HepG2 (cell line): ENCODE measurements around the gene KREMEN1. TPM values are rescaled to one million over a fixed set of nuclear protein-coding genes. Genes with fewer than 3 reads are reported as not detected.

ENCODE experiments used
- FOXM1 ChIP-seq: sonication (generic); formaldehyde crosslinking; IDR thresholded peaks from 2 replicates; pipeline ENCODE4 v1.5.0; 2020; ENCODE audit warnings: missing genetic modification reagents
- GABPB1 ChIP-seq: IDR thresholded peaks from 2 replicates; pipeline ENCODE4 v1.6.1; 2016; ENCODE audit warnings: mild to moderate bottlenecking, missing genetic modification reagents, moderate library complexity, missing compliant biosample characterization
- GATAD2A ChIP-seq: IDR thresholded peaks from 2 replicates; pipeline ENCODE4 v1.6.1; 2016
- HNRNPK ChIP-seq: fragments of 200-400 bp; formaldehyde crosslinking; IDR thresholded peaks from 2 replicates; pipeline ENCODE4 v1.6.1; 2018; ENCODE audit warnings: low read length, low read depth, moderate library complexity, mild to moderate bottlenecking; ENCODE audit not compliant: poor library complexity, severe bottlenecking
- PAF1 ChIP-seq: IDR thresholded peaks from 2 replicates; pipeline ENCODE4 v1.6.1; 2016; ENCODE audit warnings: missing genetic modification reagents, missing compliant biosample characterization
- RFXANK ChIP-seq: IDR thresholded peaks from 2 replicates; pipeline ENCODE4 v1.6.1; 2016
- TIGD3 ChIP-seq: sonication (generic); formaldehyde crosslinking; IDR thresholded peaks from 2 replicates; pipeline ENCODE4 v1.5.1; 2020; ENCODE audit warnings: mild to moderate bottlenecking, missing genetic modification reagents, borderline replicate concordance
- WIZ ChIP-seq: sonication (generic); formaldehyde crosslinking; IDR thresholded peaks from 2 replicates; pipeline ENCODE4 v1.5.1; 2020; ENCODE audit warnings: mild to moderate bottlenecking, missing genetic modification reagents
- ZNF12 ChIP-seq: sonication (generic); formaldehyde crosslinking; IDR thresholded peaks from 2 replicates; pipeline ENCODE4 v1.5.0; 2020; ENCODE audit warnings: missing genetic modification reagents
- ZSCAN31 ChIP-seq: sonication (generic); formaldehyde crosslinking; IDR thresholded peaks from 2 replicates; pipeline ENCODE4 v1.5.0; 2020; ENCODE audit warnings: low read depth, mild to moderate bottlenecking, missing genetic modification reagents
- polyA plus RNA-seq, 8 experiments: library from polyadenylated mRNA; depleted of rRNA in 3 of 8; stranded (reverse) in 7 of 8; unstranded in 1 of 8; fragments of >200 nt; fragmentation: Illumina TruSeq in 4 of 8; extraction: Trizol in 4 of 8; gene quantifications; 2 replicates each; pipeline versions ENCODE4 v1.2.1 to v1.2.3, GENCODE V29; 2011 to 2016; ENCODE audit warnings: low read depth in 4 of 8, missing spikeins in 1 of 8, mixed read lengths in 1 of 8; ENCODE audit not compliant: insufficient read depth in 1 of 8
- total RNA-seq, 5 experiments: library from RNA; depleted of rRNA; stranded (reverse); fragments of >200 nt; fragmentation: Illumina TruSeq; extraction: Trizol; gene quantifications; 2 replicates each; pipeline ENCODE4 v1.2.3, GENCODE V29; 2016; ENCODE audit warnings: low read depth in 1 of 5
- TF ChIP-seq, protein P1 (sequence below), 2 experiments: sonication (generic) in 1 of 2; formaldehyde crosslinking in 1 of 2; IDR thresholded peaks; 2 replicates each; pipeline versions ENCODE4 v1.6.1 to v1.9.0; 2014 to 2022; ENCODE audit warnings: antibody characterized with exemption in 1 of 2, borderline replicate concordance in 1 of 2, inconsistent platforms in 1 of 2, low read depth in 1 of 2, missing genetic modification reagents in 1 of 2
- TF ChIP-seq, protein P2 (sequence below), 2 experiments: fragments of 450-650 bp in 1 of 2; sonication (generic) in 1 of 2; formaldehyde crosslinking; IDR thresholded peaks; 2 replicates each; pipeline versions ENCODE4 v1.5.0 to v1.8.0; 2020 to 2022; ENCODE audit warnings: mild to moderate bottlenecking in 1 of 2, missing genetic modification reagents in 1 of 2
- TF ChIP-seq, protein P3 (sequence below): sonication (generic); formaldehyde crosslinking; IDR thresholded peaks from 2 replicates; pipeline ENCODE4 v1.4.0; 2020; ENCODE audit warnings: mild to moderate bottlenecking, missing genetic modification reagents
- TF ChIP-seq, protein P4 (sequence below): sonication (generic); formaldehyde crosslinking; IDR thresholded peaks from 2 replicates; pipeline ENCODE4 v1.4.0; 2020; ENCODE audit warnings: missing genetic modification reagents

Gene KREMEN1
- total and polyA plus RNA-seq, 2 of the 13 experiments (the other 11 are each of a cell fraction or from before 2014, with no cell fraction given), result 9.8 to 13.8 TPM

DNA sequence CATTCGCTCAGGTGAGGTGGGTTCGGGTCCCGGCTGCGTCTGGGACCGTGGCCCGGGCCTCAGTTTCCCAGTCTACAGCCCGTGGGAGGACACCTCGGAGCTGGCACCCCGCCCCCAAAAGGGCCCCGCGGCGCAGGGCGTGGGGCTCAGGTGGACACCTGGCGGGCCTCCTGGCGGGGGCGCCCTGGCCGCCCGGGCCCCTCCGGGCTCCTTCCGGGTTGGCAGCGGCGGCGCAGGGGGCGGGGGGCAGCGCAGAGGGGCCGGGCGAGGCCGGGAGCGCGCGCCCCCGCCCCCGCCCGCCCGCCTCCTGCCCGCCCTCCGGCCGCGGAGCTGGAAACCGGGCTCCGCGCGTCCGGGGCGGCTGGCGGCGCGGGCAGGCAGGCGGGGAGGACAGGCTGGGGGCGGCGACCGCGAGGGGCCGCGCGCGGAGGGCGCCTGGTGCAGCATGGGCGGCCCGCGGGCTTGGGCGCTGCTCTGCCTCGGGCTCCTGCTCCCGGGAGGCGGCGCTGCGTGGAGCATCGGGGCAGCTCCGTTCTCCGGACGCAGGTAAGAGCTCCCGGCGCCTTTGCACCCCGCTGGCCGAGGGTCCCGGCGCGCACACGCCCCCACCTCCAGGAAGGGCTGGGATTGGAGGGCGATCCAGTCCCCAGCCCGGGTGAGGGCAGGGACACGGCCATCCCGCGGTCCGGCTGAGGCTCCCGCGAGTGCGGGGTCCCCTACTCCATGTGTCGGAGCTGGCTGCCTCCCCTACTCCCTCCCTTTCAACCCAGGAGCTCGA, 132.9 kb downstream of the KREMEN1 start, which contains the start of gene EMID1 (continued):
- TF ChIP-seq TIGD3 (CRISPR knock-in tag) (no peak), GATAD2A (no peak), ZNF12 (CRISPR knock-in tag) (no peak), WIZ (no peak), GABPB1 (CRISPR knock-in tag) (peak; percentile 32; the same call in 1 of the 2 replicates), RFXANK (CRISPR knock-in tag) (no peak), PAF1 (no peak), ZSCAN31 (CRISPR knock-in tag) (peak; percentile 30; the same call in 1 of the 2 replicates), HNRNPK (peak; percentile 31), FOXM1 (no peak)
- TF ChIP-seq, protein P1, sequence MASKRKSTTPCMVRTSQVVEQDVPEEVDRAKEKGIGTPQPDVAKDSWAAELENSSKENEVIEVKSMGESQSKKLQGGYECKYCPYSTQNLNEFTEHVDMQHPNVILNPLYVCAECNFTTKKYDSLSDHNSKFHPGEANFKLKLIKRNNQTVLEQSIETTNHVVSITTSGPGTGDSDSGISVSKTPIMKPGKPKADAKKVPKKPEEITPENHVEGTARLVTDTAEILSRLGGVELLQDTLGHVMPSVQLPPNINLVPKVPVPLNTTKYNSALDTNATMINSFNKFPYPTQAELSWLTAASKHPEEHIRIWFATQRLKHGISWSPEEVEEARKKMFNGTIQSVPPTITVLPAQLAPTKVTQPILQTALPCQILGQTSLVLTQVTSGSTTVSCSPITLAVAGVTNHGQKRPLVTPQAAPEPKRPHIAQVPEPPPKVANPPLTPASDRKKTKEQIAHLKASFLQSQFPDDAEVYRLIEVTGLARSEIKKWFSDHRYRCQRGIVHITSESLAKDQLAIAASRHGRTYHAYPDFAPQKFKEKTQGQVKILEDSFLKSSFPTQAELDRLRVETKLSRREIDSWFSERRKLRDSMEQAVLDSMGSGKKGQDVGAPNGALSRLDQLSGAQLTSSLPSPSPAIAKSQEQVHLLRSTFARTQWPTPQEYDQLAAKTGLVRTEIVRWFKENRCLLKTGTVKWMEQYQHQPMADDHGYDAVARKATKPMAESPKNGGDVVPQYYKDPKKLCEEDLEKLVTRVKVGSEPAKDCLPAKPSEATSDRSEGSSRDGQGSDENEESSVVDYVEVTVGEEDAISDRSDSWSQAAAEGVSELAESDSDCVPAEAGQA (IDR thresholded peaks at IDR 0.05; ENCODE audit: low read depth), result no peak
- TF ChIP-seq, protein P1 (CRISPR knock-in tag; IDR thresholded peaks at IDR 0.05; ENCODE audit: borderline replicate concordance), result no peak
- TF ChIP-seq, protein P2, sequence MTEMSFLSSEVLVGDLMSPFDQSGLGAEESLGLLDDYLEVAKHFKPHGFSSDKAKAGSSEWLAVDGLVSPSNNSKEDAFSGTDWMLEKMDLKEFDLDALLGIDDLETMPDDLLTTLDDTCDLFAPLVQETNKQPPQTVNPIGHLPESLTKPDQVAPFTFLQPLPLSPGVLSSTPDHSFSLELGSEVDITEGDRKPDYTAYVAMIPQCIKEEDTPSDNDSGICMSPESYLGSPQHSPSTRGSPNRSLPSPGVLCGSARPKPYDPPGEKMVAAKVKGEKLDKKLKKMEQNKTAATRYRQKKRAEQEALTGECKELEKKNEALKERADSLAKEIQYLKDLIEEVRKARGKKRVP (CRISPR knock-in tag; IDR thresholded peaks at IDR 0.05), result no peak
- TF ChIP-seq, protein P3, sequence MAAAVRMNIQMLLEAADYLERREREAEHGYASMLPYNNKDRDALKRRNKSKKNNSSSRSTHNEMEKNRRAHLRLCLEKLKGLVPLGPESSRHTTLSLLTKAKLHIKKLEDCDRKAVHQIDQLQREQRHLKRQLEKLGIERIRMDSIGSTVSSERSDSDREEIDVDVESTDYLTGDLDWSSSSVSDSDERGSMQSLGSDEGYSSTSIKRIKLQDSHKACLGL, result no peak
- TF ChIP-seq, protein P4, sequence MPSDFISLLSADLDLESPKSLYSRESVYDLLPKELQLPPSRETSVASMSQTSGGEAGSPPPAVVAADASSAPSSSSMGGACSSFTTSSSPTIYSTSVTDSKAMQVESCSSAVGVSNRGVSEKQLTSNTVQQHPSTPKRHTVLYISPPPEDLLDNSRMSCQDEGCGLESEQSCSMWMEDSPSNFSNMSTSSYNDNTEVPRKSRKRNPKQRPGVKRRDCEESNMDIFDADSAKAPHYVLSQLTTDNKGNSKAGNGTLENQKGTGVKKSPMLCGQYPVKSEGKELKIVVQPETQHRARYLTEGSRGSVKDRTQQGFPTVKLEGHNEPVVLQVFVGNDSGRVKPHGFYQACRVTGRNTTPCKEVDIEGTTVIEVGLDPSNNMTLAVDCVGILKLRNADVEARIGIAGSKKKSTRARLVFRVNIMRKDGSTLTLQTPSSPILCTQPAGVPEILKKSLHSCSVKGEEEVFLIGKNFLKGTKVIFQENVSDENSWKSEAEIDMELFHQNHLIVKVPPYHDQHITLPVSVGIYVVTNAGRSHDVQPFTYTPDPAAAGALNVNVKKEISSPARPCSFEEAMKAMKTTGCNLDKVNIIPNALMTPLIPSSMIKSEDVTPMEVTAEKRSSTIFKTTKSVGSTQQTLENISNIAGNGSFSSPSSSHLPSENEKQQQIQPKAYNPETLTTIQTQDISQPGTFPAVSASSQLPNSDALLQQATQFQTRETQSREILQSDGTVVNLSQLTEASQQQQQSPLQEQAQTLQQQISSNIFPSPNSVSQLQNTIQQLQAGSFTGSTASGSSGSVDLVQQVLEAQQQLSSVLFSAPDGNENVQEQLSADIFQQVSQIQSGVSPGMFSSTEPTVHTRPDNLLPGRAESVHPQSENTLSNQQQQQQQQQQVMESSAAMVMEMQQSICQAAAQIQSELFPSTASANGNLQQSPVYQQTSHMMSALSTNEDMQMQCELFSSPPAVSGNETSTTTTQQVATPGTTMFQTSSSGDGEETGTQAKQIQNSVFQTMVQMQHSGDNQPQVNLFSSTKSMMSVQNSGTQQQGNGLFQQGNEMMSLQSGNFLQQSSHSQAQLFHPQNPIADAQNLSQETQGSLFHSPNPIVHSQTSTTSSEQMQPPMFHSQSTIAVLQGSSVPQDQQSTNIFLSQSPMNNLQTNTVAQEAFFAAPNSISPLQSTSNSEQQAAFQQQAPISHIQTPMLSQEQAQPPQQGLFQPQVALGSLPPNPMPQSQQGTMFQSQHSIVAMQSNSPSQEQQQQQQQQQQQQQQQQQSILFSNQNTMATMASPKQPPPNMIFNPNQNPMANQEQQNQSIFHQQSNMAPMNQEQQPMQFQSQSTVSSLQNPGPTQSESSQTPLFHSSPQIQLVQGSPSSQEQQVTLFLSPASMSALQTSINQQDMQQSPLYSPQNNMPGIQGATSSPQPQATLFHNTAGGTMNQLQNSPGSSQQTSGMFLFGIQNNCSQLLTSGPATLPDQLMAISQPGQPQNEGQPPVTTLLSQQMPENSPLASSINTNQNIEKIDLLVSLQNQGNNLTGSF (CRISPR knock-in tag), result no peak
